ENCODE results near the gene KIF26A.
"Not testable (repeated sequence)": the region's sequence is repeated elsewhere in the genome, so short reads cannot be mapped to it uniquely, and the experiment has no call there.

Gene KIF26A

GRCh38 chr14:104224506-104225277 lies 86.3 kb downstream of the KIF26A start:
- TF ChIP-seq, protein P1, sequence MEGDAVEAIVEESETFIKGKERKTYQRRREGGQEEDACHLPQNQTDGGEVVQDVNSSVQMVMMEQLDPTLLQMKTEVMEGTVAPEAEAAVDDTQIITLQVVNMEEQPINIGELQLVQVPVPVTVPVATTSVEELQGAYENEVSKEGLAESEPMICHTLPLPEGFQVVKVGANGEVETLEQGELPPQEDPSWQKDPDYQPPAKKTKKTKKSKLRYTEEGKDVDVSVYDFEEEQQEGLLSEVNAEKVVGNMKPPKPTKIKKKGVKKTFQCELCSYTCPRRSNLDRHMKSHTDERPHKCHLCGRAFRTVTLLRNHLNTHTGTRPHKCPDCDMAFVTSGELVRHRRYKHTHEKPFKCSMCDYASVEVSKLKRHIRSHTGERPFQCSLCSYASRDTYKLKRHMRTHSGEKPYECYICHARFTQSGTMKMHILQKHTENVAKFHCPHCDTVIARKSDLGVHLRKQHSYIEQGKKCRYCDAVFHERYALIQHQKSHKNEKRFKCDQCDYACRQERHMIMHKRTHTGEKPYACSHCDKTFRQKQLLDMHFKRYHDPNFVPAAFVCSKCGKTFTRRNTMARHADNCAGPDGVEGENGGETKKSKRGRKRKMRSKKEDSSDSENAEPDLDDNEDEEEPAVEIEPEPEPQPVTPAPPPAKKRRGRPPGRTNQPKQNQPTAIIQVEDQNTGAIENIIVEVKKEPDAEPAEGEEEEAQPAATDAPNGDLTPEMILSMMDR (IDR thresholded peaks at IDR 0.05): no peak
- Histone ChIP-seq H3K4me3 (no peak overlapping the region), H3K27ac (no peak overlapping the region)
- DNase-seq (ENCODE audit: low spot score): no peak

DNA sequence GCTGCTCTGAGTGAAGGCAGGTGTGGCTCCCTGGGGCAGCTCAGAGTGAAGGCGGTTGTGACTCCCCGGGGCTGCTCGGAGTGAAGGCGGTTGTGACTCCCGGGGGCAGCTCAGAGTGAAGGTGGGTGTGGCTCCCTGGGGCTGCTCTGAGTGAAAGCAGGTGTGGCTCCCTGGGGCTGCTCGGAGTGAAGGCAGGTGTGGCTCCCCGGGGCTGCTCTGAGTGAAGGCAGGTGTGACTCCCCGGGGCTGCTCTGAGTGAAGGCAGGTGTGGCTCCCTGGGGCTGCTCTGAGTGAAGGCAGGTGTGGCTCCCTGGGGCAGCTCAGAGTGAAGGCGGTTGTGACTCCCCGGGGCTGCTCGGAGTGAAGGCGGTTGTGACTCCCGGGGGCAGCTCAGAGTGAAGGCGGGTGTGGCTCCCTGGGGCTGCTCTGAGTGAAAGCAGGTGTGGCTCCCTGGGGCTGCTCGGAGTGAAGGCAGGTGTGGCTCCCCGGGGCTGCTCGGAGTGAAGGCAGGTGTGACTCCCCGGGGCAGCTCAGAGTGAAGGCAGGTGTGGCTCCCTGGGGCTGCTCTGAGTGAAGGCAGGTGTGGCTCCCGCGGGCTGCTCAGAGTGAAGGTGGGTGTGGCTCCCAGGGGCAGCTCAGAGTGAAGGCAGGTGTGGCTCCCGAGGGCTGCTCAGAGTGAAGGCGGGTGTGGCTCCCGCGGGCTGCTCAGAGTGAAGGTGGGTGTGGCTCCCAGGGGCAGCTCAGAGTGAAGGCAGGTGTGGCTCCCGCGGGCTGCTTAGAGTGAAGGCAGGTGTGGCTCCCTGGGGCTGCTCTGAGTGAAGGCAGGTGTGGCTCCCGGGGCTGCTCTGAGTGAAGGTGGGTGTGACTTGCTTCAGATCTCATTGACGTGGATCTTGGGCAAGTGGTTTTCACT lies 87.1 kb downstream of the KIF26A start:
- not testable (repeated sequence) for H3K4me3 ChIP-seq; H3K27ac ChIP-seq; DNase-seq (ENCODE audit: low spot score)

DNA sequence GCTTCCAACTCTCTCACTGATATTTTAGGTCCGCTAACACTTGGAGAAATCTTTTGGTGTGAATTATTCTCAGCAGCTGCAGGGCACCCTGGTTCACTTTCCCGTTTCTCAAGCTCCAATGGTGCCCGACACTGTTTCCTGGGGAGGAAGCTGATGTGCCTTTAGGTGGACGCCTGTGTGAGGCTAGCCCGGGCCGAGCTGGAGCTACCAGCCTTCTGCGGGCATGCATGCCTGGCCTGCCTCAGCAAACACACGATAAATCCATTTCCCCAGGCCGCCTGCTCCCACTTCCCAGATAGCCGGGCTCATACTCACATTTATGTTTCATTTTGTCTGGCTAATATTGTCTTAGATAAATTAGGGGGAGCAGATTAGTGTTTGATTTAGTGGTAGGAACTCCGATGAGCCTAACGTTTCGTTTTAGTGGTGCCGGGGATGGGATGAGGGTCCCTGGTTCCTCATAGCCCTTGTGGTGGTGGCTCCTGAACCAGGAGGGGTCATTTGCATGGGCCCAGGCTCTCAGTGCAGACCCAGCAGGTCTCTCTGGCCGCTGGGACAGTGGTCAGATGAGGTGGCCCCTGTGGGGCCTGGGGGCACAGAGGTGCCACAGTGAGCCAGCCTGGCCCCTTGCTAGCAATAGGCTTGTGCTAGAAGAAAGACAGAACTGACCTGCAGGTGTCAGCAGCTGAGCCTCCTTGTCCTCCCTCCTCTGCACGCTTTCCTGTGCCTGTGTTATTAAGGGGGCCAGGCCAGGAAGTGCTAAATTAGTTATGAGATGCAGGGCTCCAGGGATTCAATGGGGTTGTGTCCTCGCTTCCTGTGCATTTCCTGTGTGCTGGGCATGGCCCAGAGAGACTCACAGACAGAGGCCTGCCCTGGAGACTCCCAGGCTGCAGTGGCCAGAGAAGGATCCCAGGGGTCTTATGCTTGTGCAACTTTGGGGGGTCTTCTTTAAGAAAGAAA lies 88.3 kb downstream of the KIF26A start:
- no peak overlapping the region for H3K27ac ChIP-seq
- DNase-seq (ENCODE audit: low spot score): no peak

GRCh38 chr14:104227806-104228205 lies 89.4 kb downstream of the KIF26A start:
- no peak overlapping the region for H3K4me3 ChIP-seq
- DNase-seq (ENCODE audit: low spot score): no peak
- no peak overlapping the region for H3K27ac ChIP-seq
- TF ChIP-seq, protein P1 (IDR thresholded peaks at IDR 0.05): no peak

More for the DNA sequence above, 88.3 kb downstream of the KIF26A start:
- no peak overlapping the region for H3K4me3 ChIP-seq
- TF ChIP-seq, protein P1 (IDR thresholded peaks at IDR 0.05): no peak

DNA sequence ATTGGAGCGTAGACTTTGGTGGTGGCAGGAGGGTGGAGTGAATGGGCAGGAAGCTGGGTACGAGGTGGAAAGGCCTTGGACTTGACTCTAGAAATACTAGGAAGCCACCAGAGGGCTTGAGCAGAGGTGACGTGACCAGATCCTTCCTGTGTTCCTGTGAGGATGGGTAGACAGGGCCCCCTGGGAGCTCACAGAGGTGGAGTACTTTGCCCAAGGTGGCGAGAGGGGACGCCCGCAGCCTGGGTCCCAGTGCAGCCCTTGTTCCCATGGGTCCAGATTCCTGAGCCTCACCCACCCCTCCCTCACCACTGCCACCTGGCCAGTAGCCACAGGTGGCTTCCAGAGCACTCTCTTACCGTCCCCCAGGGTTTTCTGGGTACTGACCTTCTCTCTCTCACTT lies 89.8 kb downstream of the KIF26A start:
- TF ChIP-seq, protein P1 (IDR thresholded peaks at IDR 0.05): no peak
- no peak overlapping the region for H3K4me3 ChIP-seq
- H3K27ac ChIP-seq: no peak overlapping the region
- DNase-seq (ENCODE audit: low spot score): no peak

DNA sequence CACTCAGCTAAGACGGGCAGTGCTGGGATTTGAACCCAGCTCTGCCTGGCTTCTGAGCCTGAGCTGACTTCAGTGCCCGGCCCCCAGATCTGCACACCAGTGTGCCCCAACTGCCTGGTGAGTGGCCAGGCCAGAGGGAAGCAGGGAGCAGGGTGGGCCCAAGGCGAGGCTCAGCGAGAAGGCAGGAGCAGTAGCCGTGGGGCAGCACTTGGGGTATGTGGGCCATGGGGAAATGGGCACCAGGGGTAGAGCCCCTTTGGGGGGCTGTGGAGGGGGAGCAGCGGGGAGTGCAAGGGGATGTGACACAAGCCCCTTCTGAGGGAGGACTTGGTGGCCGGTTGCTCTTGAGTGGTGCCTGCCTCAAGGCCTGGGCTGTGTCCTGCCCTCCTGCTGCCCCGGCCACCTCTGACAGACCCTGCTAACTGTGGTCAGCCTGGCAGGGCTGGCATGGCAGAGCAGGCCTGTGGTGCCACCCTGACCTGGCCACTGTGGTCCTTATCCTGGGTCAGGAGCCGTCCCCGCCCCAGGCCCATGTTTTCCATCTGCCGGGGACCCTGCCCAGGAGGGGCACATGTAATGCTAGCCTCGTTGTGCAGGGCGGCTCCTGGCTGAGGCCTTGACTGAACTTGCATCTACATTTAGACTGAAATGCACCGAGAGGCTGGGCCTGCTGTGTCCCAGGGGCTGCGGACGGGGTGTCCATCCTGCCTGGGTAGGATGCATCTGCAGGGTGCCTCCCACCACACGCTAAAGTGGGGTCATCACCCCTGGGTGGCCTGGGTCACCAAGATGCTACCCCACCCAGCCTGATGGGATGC lies 90.5 kb downstream of the KIF26A start:
- no peak overlapping the region for H3K27ac ChIP-seq
- TF ChIP-seq, protein P1 (IDR thresholded peaks at IDR 0.05): no peak
- no peak overlapping the region for H3K4me3 ChIP-seq
- DNase-seq (ENCODE audit: low spot score): no peak
